ENCODE data around the gene PXYLP1.
A peak's percentile ranks its signal among the peaks of the same experiment; 100 is the strongest.

PXYLP1 gene

DNA sequence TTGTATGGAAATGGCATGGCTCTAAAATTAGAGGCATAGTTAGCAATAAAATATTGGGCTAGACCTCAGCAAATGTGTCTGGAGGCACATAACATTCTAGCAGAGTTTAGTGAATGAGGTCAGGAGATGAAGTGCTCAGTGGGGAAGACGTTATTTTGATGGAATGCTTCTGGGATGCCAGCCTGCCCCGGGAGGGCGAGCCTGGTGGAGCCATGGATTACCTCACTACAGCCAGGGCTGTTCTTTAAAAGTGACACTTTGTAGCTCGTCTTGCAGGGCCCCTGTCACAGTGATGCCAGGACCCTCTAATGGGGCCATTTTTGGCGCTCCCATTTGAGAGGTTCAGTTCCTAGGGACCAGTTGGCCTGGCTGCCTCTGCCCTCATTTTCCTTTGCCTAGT is 48.5 kb downstream of the PXYLP1 start:
- no peak overlapping the region for H3K14ac ChIP-seq (ENCODE audit: low read length)
- H2BK15ac ChIP-seq (ENCODE audit: low read length), result no peak overlapping the region
- H2BK12ac ChIP-seq (ENCODE audit: low read length), result no peak overlapping the region
- no peak overlapping the region for H3K4ac ChIP-seq (ENCODE audit: low read length)
- H3K79me1 ChIP-seq (ENCODE audit: low read depth, low read length), result no peaks in the 10 kb centered on the region
- H3K9me3 ChIP-seq (replicated peaks in 1 of 2; ENCODE audit: control insufficient read depth in 2 of 2, insufficient read depth in 1 of 2, low read depth in 1 of 2, low read length in 2 of 2), result no peaks in the 10 kb centered on the region
- H3K4me2 ChIP-seq (ENCODE audit: insufficient read depth, low read length, poor library complexity, severe bottlenecking), result no peak overlapping the region
- H2BK5ac ChIP-seq (ENCODE audit: low read length), result no peak overlapping the region
- DNase-seq (ENCODE audit: low spot score), result no peak
- H2BK120ac ChIP-seq (ENCODE audit: low read depth, low read length), result no peak overlapping the region
- no peak overlapping the region for H2AK5ac ChIP-seq (ENCODE audit: low read depth, low read length)
- no peak overlapping the region for H2AFZ ChIP-seq (ENCODE audit: low read length)
- H4K8ac ChIP-seq (ENCODE audit: low read depth, low read length), result no peak overlapping the region
- H3K18ac ChIP-seq (ENCODE audit: low read length), result no peak overlapping the region
- no peak overlapping the region for H3K27ac ChIP-seq (replicated peaks; ENCODE audit: low read length)
- H3K9ac ChIP-seq (ENCODE audit: low read depth, low read length, poor library complexity), result no peak overlapping the region
- no peaks in the 10 kb centered on the region for H3K4me1 ChIP-seq (ENCODE audit: control insufficient read depth in 2 of 2, insufficient read depth in 1 of 2, low read depth in 1 of 2, low read length in 2 of 2)
- H3K36me3 ChIP-seq (replicated peaks in 1 of 2; ENCODE audit: control insufficient read depth in 2 of 2, insufficient read depth in 2 of 2, low read length in 2 of 2), result peaks cover 8 to 74% of the 10 kb centered on the region in 2 donors
- H4K91ac ChIP-seq (ENCODE audit: low read depth, low read length, poor library complexity), result no peak overlapping the region
- no peaks in the 10 kb centered on the region for H3K27me3 ChIP-seq (ENCODE audit: control insufficient read depth in 3 of 3, insufficient read depth in 3 of 3, low read depth in 1 of 3, low read length in 3 of 3)
- no peak overlapping the region for H3K4me3 ChIP-seq (ENCODE audit: low read length in 2 of 2)
- WGBS, 2 donors (ENCODE audit: extremely low coverage in 2 of 2, insufficient read length in 2 of 2, insufficient replicate concordance in 1 of 2), result no CpG with 5 or more reads among the region's 5 CpGs
- no peak overlapping the region for H3K23ac ChIP-seq (ENCODE audit: low read depth, low read length, poor library complexity)

DNA sequence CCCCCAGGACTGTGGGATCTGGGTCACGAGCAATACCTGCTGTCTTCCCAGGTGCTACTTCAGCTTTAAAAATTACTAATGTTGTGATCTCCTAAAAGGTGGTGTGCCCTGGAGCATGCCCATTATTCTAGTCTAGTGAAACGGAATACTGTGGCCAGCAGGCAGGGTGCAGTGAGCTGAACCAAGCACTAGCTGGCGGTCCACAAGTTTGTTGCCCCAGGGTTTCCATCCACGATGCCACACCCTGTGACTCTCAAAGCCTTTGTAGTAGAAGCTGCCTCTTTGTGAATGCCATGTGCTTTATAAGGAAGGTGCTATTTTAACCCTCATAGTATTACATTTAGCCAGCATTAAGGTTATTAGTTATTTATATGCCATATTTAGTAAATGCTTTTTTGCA is 49.1 kb downstream of the PXYLP1 start:
- H3K4me2 ChIP-seq (ENCODE audit: insufficient read depth, low read length, poor library complexity, severe bottlenecking), result no peak overlapping the region
- H4K91ac ChIP-seq (ENCODE audit: low read depth, low read length, poor library complexity), result no peak overlapping the region
- H2BK12ac ChIP-seq (ENCODE audit: low read length), result no peak overlapping the region
- no peak overlapping the region for H3K14ac ChIP-seq (ENCODE audit: low read length)
- no peak for DNase-seq (ENCODE audit: low spot score)
- H3K27me3 ChIP-seq (ENCODE audit: control insufficient read depth in 3 of 3, insufficient read depth in 3 of 3, low read depth in 1 of 3, low read length in 3 of 3), result no peaks in the 10 kb centered on the region
- H3K4ac ChIP-seq (ENCODE audit: low read length), result no peak overlapping the region
- no peak overlapping the region for H3K23ac ChIP-seq (ENCODE audit: low read depth, low read length, poor library complexity)
- H3K79me1 ChIP-seq (ENCODE audit: low read depth, low read length), result no peaks in the 10 kb centered on the region
- no peaks in the 10 kb centered on the region for H3K4me1 ChIP-seq (ENCODE audit: control insufficient read depth in 2 of 2, insufficient read depth in 1 of 2, low read depth in 1 of 2, low read length in 2 of 2)
- no peak overlapping the region for H3K27ac ChIP-seq (replicated peaks; ENCODE audit: low read length)
- H3K4me3 ChIP-seq (ENCODE audit: low read length in 2 of 2), result no peak overlapping the region
- H3K9me3 ChIP-seq (replicated peaks in 1 of 2; ENCODE audit: control insufficient read depth in 2 of 2, insufficient read depth in 1 of 2, low read depth in 1 of 2, low read length in 2 of 2), result no peaks in the 10 kb centered on the region
- no peak overlapping the region for H3K9ac ChIP-seq (ENCODE audit: low read depth, low read length, poor library complexity)
- H3K18ac ChIP-seq (ENCODE audit: low read length), result no peak overlapping the region
- peaks cover 8 to 74% of the 10 kb centered on the region in 2 donors for H3K36me3 ChIP-seq (replicated peaks in 1 of 2; ENCODE audit: control insufficient read depth in 2 of 2, insufficient read depth in 2 of 2, low read length in 2 of 2)
- H4K8ac ChIP-seq (ENCODE audit: low read depth, low read length), result no peak overlapping the region
- H2BK15ac ChIP-seq (ENCODE audit: low read length), result no peak overlapping the region
- no peak overlapping the region for H2BK5ac ChIP-seq (ENCODE audit: low read length)
- no CpG with 5 or more reads among the region's 4 CpGs for WGBS, 2 donors (ENCODE audit: extremely low coverage in 2 of 2, insufficient read length in 2 of 2, insufficient replicate concordance in 1 of 2)
- no peak overlapping the region for H2AFZ ChIP-seq (ENCODE audit: low read length)
- H2AK5ac ChIP-seq (ENCODE audit: low read depth, low read length), result no peak overlapping the region
- H2BK120ac ChIP-seq (ENCODE audit: low read depth, low read length), result no peak overlapping the region

DNA sequence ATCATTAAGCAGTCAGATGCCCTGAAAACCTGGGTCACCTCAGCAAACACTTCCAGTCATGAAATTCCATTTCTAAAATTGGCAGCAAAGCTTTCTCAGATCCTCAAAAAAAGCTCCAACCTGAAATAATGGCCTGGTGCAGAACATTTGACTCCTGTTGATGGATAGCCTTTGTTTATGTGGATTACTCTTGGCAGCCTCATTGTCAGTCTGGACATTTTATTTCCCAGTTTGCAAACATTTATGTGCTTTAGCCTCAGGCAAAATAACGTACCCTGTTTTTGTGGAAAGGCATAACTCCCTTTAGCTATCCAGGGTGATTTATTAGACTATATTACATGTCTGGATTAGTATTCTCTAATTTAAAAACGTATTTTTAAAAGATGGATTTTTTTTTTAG is 53.9 kb downstream of the PXYLP1 start:
- H2BK15ac ChIP-seq (ENCODE audit: low read length), result no peak overlapping the region
- no peak overlapping the region for H2AFZ ChIP-seq (ENCODE audit: low read length)
- H2BK12ac ChIP-seq (ENCODE audit: low read length), result no peak overlapping the region
- DNase-seq (ENCODE audit: low spot score), result no peak
- no peak overlapping the region for H3K9ac ChIP-seq (ENCODE audit: low read depth, low read length, poor library complexity)
- no peak overlapping the region for H4K8ac ChIP-seq (ENCODE audit: low read depth, low read length)
- H3K4me1 ChIP-seq (ENCODE audit: control insufficient read depth in 2 of 2, insufficient read depth in 1 of 2, low read depth in 1 of 2, low read length in 2 of 2), result no peaks in the 10 kb centered on the region
- H3K79me1 ChIP-seq (ENCODE audit: low read depth, low read length), result no peaks in the 10 kb centered on the region
- H4K91ac ChIP-seq (ENCODE audit: low read depth, low read length, poor library complexity), result no peak overlapping the region
- no peaks in the 10 kb centered on the region for H3K27me3 ChIP-seq (ENCODE audit: control insufficient read depth in 3 of 3, insufficient read depth in 3 of 3, low read depth in 1 of 3, low read length in 3 of 3)
- WGBS, 2 donors (ENCODE audit: extremely low coverage in 2 of 2, insufficient read length in 2 of 2, insufficient replicate concordance in 1 of 2), result no CpG with 5 or more reads among the region's 2 CpGs
- H3K27ac ChIP-seq (replicated peaks; ENCODE audit: low read length), result no peak overlapping the region
- no peak overlapping the region for H3K4me3 ChIP-seq (ENCODE audit: low read length in 2 of 2)
- no peak overlapping the region for H3K14ac ChIP-seq (ENCODE audit: low read length)
- no peak overlapping the region for H2BK120ac ChIP-seq (ENCODE audit: low read depth, low read length)
- H3K9me3 ChIP-seq (replicated peaks in 1 of 2; ENCODE audit: control insufficient read depth in 2 of 2, insufficient read depth in 1 of 2, low read depth in 1 of 2, low read length in 2 of 2), result no peaks in the 10 kb centered on the region
- peaks cover 12 to 90% of the 10 kb centered on the region in 2 donors for H3K36me3 ChIP-seq (replicated peaks in 1 of 2; ENCODE audit: control insufficient read depth in 2 of 2, insufficient read depth in 2 of 2, low read length in 2 of 2)
- H3K23ac ChIP-seq (ENCODE audit: low read depth, low read length, poor library complexity), result no peak overlapping the region
- no peak overlapping the region for H2AK5ac ChIP-seq (ENCODE audit: low read depth, low read length)
- no peak overlapping the region for H2BK5ac ChIP-seq (ENCODE audit: low read length)
- no peak overlapping the region for H3K4me2 ChIP-seq (ENCODE audit: insufficient read depth, low read length, poor library complexity, severe bottlenecking)
- no peak overlapping the region for H3K18ac ChIP-seq (ENCODE audit: low read length)
- H3K4ac ChIP-seq (ENCODE audit: low read length), result no peak overlapping the region

DNA sequence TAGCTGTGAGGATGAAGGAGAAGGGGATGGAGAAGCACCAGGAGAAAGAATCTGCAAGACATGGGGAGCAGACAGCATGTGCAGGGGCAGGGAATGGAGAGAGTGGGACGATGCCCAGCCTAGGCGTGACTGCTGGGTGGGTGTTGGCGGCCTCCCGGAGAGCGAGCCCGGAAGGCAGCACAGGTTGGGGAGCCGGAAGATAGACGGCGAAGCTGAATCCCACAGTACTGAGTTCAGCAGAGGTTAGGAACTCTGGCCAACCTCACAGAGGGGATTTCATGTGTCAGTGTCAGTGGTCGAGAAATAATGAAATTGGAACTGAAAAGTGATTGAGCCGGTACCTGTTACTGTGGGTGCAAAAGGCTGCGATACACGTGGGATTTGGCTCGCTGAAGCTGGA is 55.2 kb downstream of the PXYLP1 start:
- no peak overlapping the region for H4K91ac ChIP-seq (ENCODE audit: low read depth, low read length, poor library complexity)

More for the DNA sequence above, 55.2 kb downstream of the PXYLP1 start:
- H3K4ac ChIP-seq (ENCODE audit: low read length), result no peak overlapping the region
- no peaks in the 10 kb centered on the region for H3K27me3 ChIP-seq (ENCODE audit: control insufficient read depth in 3 of 3, insufficient read depth in 3 of 3, low read depth in 1 of 3, low read length in 3 of 3)
- no peak overlapping the region for H3K4me3 ChIP-seq (ENCODE audit: low read length in 2 of 2)
- no peak overlapping the region for H3K9ac ChIP-seq (ENCODE audit: low read depth, low read length, poor library complexity)
- H2BK12ac ChIP-seq (ENCODE audit: low read length), result no peak overlapping the region
- H2BK15ac ChIP-seq (ENCODE audit: low read length), result no peak overlapping the region
- H2BK5ac ChIP-seq (ENCODE audit: low read length), result no peak overlapping the region
- no peak overlapping the region for H3K27ac ChIP-seq (replicated peaks; ENCODE audit: low read length)
- H2AFZ ChIP-seq (ENCODE audit: low read length), result no peak overlapping the region
- no peaks in the 10 kb centered on the region for H3K9me3 ChIP-seq (replicated peaks in 1 of 2; ENCODE audit: control insufficient read depth in 2 of 2, insufficient read depth in 1 of 2, low read depth in 1 of 2, low read length in 2 of 2)
- H3K23ac ChIP-seq (ENCODE audit: low read depth, low read length, poor library complexity), result peak overlapping the region; percentile 80
- H3K36me3 ChIP-seq (replicated peaks in 1 of 2; ENCODE audit: control insufficient read depth in 2 of 2, insufficient read depth in 2 of 2, low read length in 2 of 2), result peaks cover 14 to 93% of the 10 kb centered on the region in 2 donors
- H3K14ac ChIP-seq (ENCODE audit: low read length), result no peak overlapping the region
- H3K79me1 ChIP-seq (ENCODE audit: low read depth, low read length), result no peaks in the 10 kb centered on the region
- H2AK5ac ChIP-seq (ENCODE audit: low read depth, low read length), result no peak overlapping the region
- no peak overlapping the region for H2BK120ac ChIP-seq (ENCODE audit: low read depth, low read length)
- peaks cover 0 to 4% of the 10 kb centered on the region in 2 donors for H3K4me1 ChIP-seq (ENCODE audit: control insufficient read depth in 2 of 2, insufficient read depth in 1 of 2, low read depth in 1 of 2, low read length in 2 of 2)
- no peak overlapping the region for H3K18ac ChIP-seq (ENCODE audit: low read length)
- DNase-seq (ENCODE audit: low spot score), result no peak
- no CpG with 5 or more reads among the region's 14 CpGs for WGBS, 2 donors (ENCODE audit: extremely low coverage in 2 of 2, insufficient read length in 2 of 2, insufficient replicate concordance in 1 of 2)
- no peak overlapping the region for H3K4me2 ChIP-seq (ENCODE audit: insufficient read depth, low read length, poor library complexity, severe bottlenecking)
- H4K8ac ChIP-seq (ENCODE audit: low read depth, low read length), result peak overlapping the region; percentile 48
